Measurements from ENCODE around the gene PEG3. TPM values are rescaled to one million over a fixed set of nuclear protein-coding genes. Genes with fewer than 3 reads are reported as not detected.

The PEG3 gene
- polyA plus RNA-seq, 2 of the 4 experiments (the other 2 are of a cell fraction), result not detected

GRCh38 chr19:56838024-56838908 lies 2.3 kb downstream of the PEG3 start:
- ChIA-PET CTCF (no interaction called here), POLR2A (no interaction called here)
- Histone ChIP-seq H3K4me3 (no peak overlapping the region), H3K4me1 (no peaks in the 10 kb centered on the region), H3K4me2 (no peak overlapping the region), H3K27ac (no peak overlapping the region), H3K9me3 (peaks cover 79% of the 10 kb centered on the region)
- TF ChIP-seq ZNF302 (CRISPR knock-in tag; IDR thresholded peaks at IDR 0.05), result no peak
- TF ChIP-seq SREBF2 (IDR thresholded peaks at IDR 0.05), result no peak
- no peak for TF ChIP-seq CHD2 (IDR thresholded peaks at IDR 0.05; ENCODE audit: low read length, partially characterized antibody)
- TF ChIP-seq POLR2A (IDR thresholded peaks at IDR 0.05; ENCODE audit: low read length), result no peak
- FAIRE-seq (no peak), DNase-seq (ENCODE audit: low read depth in 1 of 2, low spot score in 1 of 2) (no peak), ATAC-seq (no peak)
- 69% methylated on average over 35 of the region's 44 CpGs for WGBS (ENCODE audit: missing lambda C conversion rate)

- POLR2A ChIA-PET, result no interaction called here
- TF ChIP-seq CBX8 (IDR thresholded peaks at IDR 0.05) (no peak), RARB (CRISPR knock-in tag; IDR thresholded peaks at IDR 0.05) (no peak), NFE2L2 (conservative IDR thresholded peaks at IDR 0.05; ENCODE audit: low read length) (no peak), ELK1 (IDR thresholded peaks at IDR 0.05; ENCODE audit: low read depth, low read length) (no peak), RAD21 (conservative IDR thresholded peaks at IDR 0.05 in 1 of 2, IDR thresholded peaks at IDR 0.05 in 1 of 2) (no peak), JUN (IDR thresholded peaks at IDR 0.05) (no peak), TP53 (CRISPR knock-in tag; IDR thresholded peaks at IDR 0.05) (no peak), CHD2 (IDR thresholded peaks at IDR 0.05; ENCODE audit: low read length, partially characterized antibody) (no peak), FOSL2 (IDR thresholded peaks at IDR 0.05) (no peak), FOSL2 (CRISPR knock-in tag; IDR thresholded peaks at IDR 0.05) (no peak), GATA3 (IDR thresholded peaks at IDR 0.05; ENCODE audit: borderline replicate concordance) (no peak), ZNF302 (CRISPR knock-in tag; IDR thresholded peaks at IDR 0.05) (no peak), KDM5A (IDR thresholded peaks at IDR 0.05) (no peak), MAX (IDR thresholded peaks at IDR 0.05) (no peak), JUNB (IDR thresholded peaks at IDR 0.05) (no peak), FOXS1 (CRISPR knock-in tag; IDR thresholded peaks at IDR 0.05) (no peak), EHF (CRISPR knock-in tag; IDR thresholded peaks at IDR 0.05) (no peak)
- Histone ChIP-seq H3K27ac (no peak overlapping the region), H3K4me2 (no peak overlapping the region), H3K4me3 (no peak overlapping the region), H3K4me1 (no peaks in the 10 kb centered on the region), H3K9me3 (peaks cover 83% of the 10 kb centered on the region)
- DNase-seq (ENCODE audit: low read depth in 1 of 2, low spot score in 1 of 2) (no peak), ATAC-seq (no peak), FAIRE-seq (no peak)
- 68% methylated on average over 20 of the region's 25 CpGs for WGBS (ENCODE audit: missing lambda C conversion rate)
- CTCF ChIA-PET, result no interaction called here
Measured at GRCh38 chr19:56837492-56838023, 3.0 kb downstream of the PEG3 start.

- WGBS (ENCODE audit: missing lambda C conversion rate), result 24% methylated on average over 6 of the region's 6 CpGs
- ATAC-seq (no peak; a peak in 1 of 6 replicates), DNase-seq (ENCODE audit: low read depth in 1 of 2, low spot score in 1 of 2) (no peak), FAIRE-seq (no peak)
- TF ChIP-seq CHD4 (IDR thresholded peaks at IDR 0.05; ENCODE audit: borderline replicate concordance) (no peak), POLR2AphosphoS2 (conservative IDR thresholded peaks at IDR 0.05; ENCODE audit: low read length) (no peak), ESRRA (IDR thresholded peaks at IDR 0.05; ENCODE audit: borderline replicate concordance, low read length) (no peak), ZSCAN20 (CRISPR knock-in tag; IDR thresholded peaks at IDR 0.05) (no peak), PHF8 (IDR thresholded peaks at IDR 0.05; ENCODE audit: borderline replicate concordance, low read depth) (no peak), E2F6 (IDR thresholded peaks at IDR 0.05; ENCODE audit: borderline replicate concordance, low read depth) (no peak), REST (IDR thresholded peaks at IDR 0.05) (no peak), EHF (CRISPR knock-in tag; IDR thresholded peaks at IDR 0.05) (no peak), CHD2 (IDR thresholded peaks at IDR 0.05; ENCODE audit: low read length, partially characterized antibody) (no peak), EP300 (IDR thresholded peaks at IDR 0.05) (no peak)
- Histone ChIP-seq H3K27ac (no peak overlapping the region), H3K4me1 (no peaks in the 10 kb centered on the region), H3K9me3 (peaks cover 78% of the 10 kb centered on the region), H3K4me2 (no peak overlapping the region), H3K4me3 (no peak overlapping the region)
- ChIA-PET POLR2A (no interaction called here), CTCF (no interaction called here)
Measured at GRCh38 chr19:56837004-56837403, 3.5 kb downstream of the PEG3 start.
